Lower lobe of right lung (tissue), 2 donors: ENCODE measurements around the gene PLS1. TPM values are rescaled to one million over a fixed set of nuclear protein-coding genes. Genes with fewer than 3 reads are reported as not detected.
A peak's percentile ranks its signal among the peaks of the same experiment; 100 is the strongest.

Experiments
- ATAC-seq, 2 donors: fragments of 200-7000 bp; cut with Tn5 transposase; one replicate each; pipeline ENCODE4 v1.9.1; 2020 to 2022; ENCODE audit warnings: mild to moderate bottlenecking in 2 of 2, moderate library complexity in 2 of 2
- DNase-seq: peaks from one replicate; pipeline ENCODE4 v3.0.0-alpha.2; 2020
- H3K27ac ChIP-seq: fragments of 200-600 bp; one replicate; pipeline ENCODE4 v1.8.0; 2022
- H3K27me3 ChIP-seq: fragments of 200-600 bp; one replicate; pipeline ENCODE4 v1.8.0; 2022; ENCODE audit warnings: low read depth
- H3K36me3 ChIP-seq: fragments of 200-600 bp; one replicate; pipeline ENCODE4 v1.8.0; 2022; ENCODE audit warnings: mild to moderate bottlenecking
- H3K4me1 ChIP-seq: fragments of 200-600 bp; one replicate; pipeline ENCODE4 v1.8.0; 2022
- H3K4me3 ChIP-seq: fragments of 200-600 bp; one replicate; pipeline ENCODE4 v1.8.0; 2022; ENCODE audit warnings: mild to moderate bottlenecking
- H3K9me3 ChIP-seq: fragments of 200-600 bp; one replicate; pipeline ENCODE4 v1.8.0; 2022
- CTCF ChIP-seq: fragments of 200-600 bp; IDR thresholded peaks from one replicate; pipeline ENCODE4 v1.8.0; 2022; ENCODE audit warnings: antibody characterized with exemption, mild to moderate bottlenecking
- intact Hi-C: fragments of 100-400 bp; cut with DNase I; formaldehyde crosslinking; loops from one replicate; pipeline ENCODE4 v1.11.0; 2022
- total RNA-seq: library from RNA; stranded (reverse); fragmentation: NEBNext Ultra II Directional; extraction: Animal tissue kit (Norgen Biotek cat#: 25700); gene quantifications from one replicate; pipeline ENCODE4 v1.2.1, GENCODE V29; 2021
- donor health status: DM: no; HTN: yes; CAD: no; lungs with severe emphysema.

PLS1 gene
- total RNA-seq, 1 donor from 2014 or later: 23.9 TPM

DNA sequence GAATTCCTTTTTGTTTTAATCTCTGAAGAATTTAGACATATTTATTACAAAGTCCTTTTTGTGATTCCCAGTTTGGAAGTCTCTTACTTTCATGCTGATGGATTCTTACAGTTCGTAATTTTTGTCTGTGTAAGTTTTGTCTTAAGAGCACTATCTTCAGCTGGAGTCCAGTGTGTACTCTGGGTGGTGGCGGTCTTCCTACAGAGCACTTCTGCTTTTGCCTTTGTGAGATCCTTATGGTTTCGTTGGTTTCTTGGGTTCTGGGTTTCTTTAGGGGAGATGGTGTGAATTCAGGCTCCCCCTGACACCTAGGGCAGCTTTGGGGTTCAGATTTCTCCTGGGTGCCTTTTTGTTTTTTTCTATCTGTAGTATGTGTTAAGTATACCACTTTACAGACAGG lies 45.3 kb downstream of the PLS1 start:
- TF ChIP-seq CTCF: no peak
- no peaks in the 10 kb centered on the region for H3K36me3 ChIP-seq
- no peaks in the 10 kb centered on the region for H3K27me3 ChIP-seq
- DNase-seq (no peak), ATAC-seq (no peak)
- H3K27ac ChIP-seq: no peak overlapping the region
- no peak overlapping the region for H3K4me3 ChIP-seq
- intact Hi-C loops: no loop called here
- no peaks in the 10 kb centered on the region for H3K9me3 ChIP-seq
- no peaks in the 10 kb centered on the region for H3K4me1 ChIP-seq

GRCh38 chr3:142642956-142643355 lies 46.8 kb downstream of the PLS1 start:
- intact Hi-C loops: no loop called here
- no peaks in the 10 kb centered on the region for H3K36me3 ChIP-seq
- no peaks in the 10 kb centered on the region for H3K27me3 ChIP-seq
- H3K27ac ChIP-seq: no peak overlapping the region
- H3K4me1 ChIP-seq: no peaks in the 10 kb centered on the region
- TF ChIP-seq CTCF: no peak
- ATAC-seq (no peak), DNase-seq (no peak)
- no peaks in the 10 kb centered on the region for H3K9me3 ChIP-seq
- no peak overlapping the region for H3K4me3 ChIP-seq

GRCh38 chr3:142644502-142644901 lies 48.3 kb downstream of the PLS1 start:
- Histone ChIP-seq H3K27me3 (no peaks in the 10 kb centered on the region), H3K4me3 (no peak overlapping the region), H3K36me3 (no peaks in the 10 kb centered on the region), H3K9me3 (no peaks in the 10 kb centered on the region), H3K4me1 (no peaks in the 10 kb centered on the region), H3K27ac (no peak overlapping the region)
- DNase-seq (no peak), ATAC-seq (no peak)
- TF ChIP-seq CTCF: no peak
- intact Hi-C loops: no loop called here

GRCh38 chr3:142645236-142645793 lies 49.1 kb downstream of the PLS1 start:
- Histone ChIP-seq H3K27me3 (no peaks in the 10 kb centered on the region), H3K36me3 (no peaks in the 10 kb centered on the region), H3K4me3 (no peak overlapping the region), H3K27ac (no peak overlapping the region), H3K9me3 (no peaks in the 10 kb centered on the region), H3K4me1 (no peaks in the 10 kb centered on the region)
- peak in 1 of 2 donors; percentile 37 for ATAC-seq
- DNase-seq: no peak
- intact Hi-C loops: no loop called here
- no peak for TF ChIP-seq CTCF

GRCh38 chr3:142646020-142646785 lies 50.0 kb downstream of the PLS1 start:
- Histone ChIP-seq H3K36me3 (no peaks in the 10 kb centered on the region), H3K27ac (no peak overlapping the region), H3K27me3 (no peaks in the 10 kb centered on the region), H3K4me1 (no peaks in the 10 kb centered on the region), H3K4me3 (no peak overlapping the region), H3K9me3 (no peaks in the 10 kb centered on the region)
- TF ChIP-seq CTCF: no peak
- DNase-seq (no peak), ATAC-seq (no peak)
- intact Hi-C loops: no loop called here
